ENCODE measurements around the gene TBL1Y.

TBL1Y gene

GRCh38 chrY:6947695-6948094, 37.2 kb downstream of the TBL1Y start:
- Mint-ChIP-seq H3K4me3 (no peak overlapping the region), H3K9me3 (no peaks in the 10 kb centered on the region), H3K4me1 (no peaks in the 10 kb centered on the region), H3K27me3 (no peaks in the 10 kb centered on the region), H3K27ac (no peak overlapping the region), H3K36me3 (no peaks in the 10 kb centered on the region)
- CTCF ChIA-PET: interaction anchor here (0.6 to 0.9 kb wide), 2 partner anchors 137 to 185 kb away, joined by 3 to 6 read pairs; no protein-coding TSS in a partner anchor
- no peak for DNase-seq

- H3K36me3 Mint-ChIP-seq: no peaks in the 10 kb centered on the region
- no peaks in the 10 kb centered on the region for H3K4me1 Mint-ChIP-seq
- CTCF ChIA-PET: interaction anchor here (0.6 to 0.9 kb wide), 2 partner anchors 136 to 186 kb away, joined by 3 to 6 read pairs; no protein-coding TSS in a partner anchor
- no peak for DNase-seq
- no peaks in the 10 kb centered on the region for H3K9me3 Mint-ChIP-seq
- H3K27ac Mint-ChIP-seq: no peak overlapping the region
- no peaks in the 10 kb centered on the region for H3K27me3 Mint-ChIP-seq
- H3K4me3 Mint-ChIP-seq: no peak overlapping the region
These were observed 37.9 kb downstream of the TBL1Y start for GRCh38 chrY:6948378-6948777.

GRCh38 chrY:6949947-6950346, 39.5 kb downstream of the TBL1Y start:
- CTCF ChIA-PET: no interaction called here
- no peaks in the 10 kb centered on the region for H3K36me3 Mint-ChIP-seq
- no peak overlapping the region for H3K27ac Mint-ChIP-seq
- H3K27me3 Mint-ChIP-seq: no peaks in the 10 kb centered on the region
- H3K4me1 Mint-ChIP-seq: no peaks in the 10 kb centered on the region
- H3K4me3 Mint-ChIP-seq: no peak overlapping the region
- no peak for DNase-seq
- H3K9me3 Mint-ChIP-seq: no peaks in the 10 kb centered on the region

GRCh38 chrY:6964732-6965131, 54.2 kb downstream of the TBL1Y start:
- Mint-ChIP-seq H3K27me3 (peaks cover 5% of the 10 kb centered on the region), H3K4me1 (peaks cover 5% of the 10 kb centered on the region), H3K36me3 (no peaks in the 10 kb centered on the region), H3K4me3 (no peak overlapping the region), H3K9me3 (no peaks in the 10 kb centered on the region), H3K27ac (no peak overlapping the region)
- CTCF ChIA-PET: interaction anchor here (3.9 kb wide), 1 partner anchor 122 kb away, joined by 24 read pairs; no protein-coding TSS in a partner anchor
- peak; percentile 54 for DNase-seq

- no peaks in the 10 kb centered on the region for H3K9me3 Mint-ChIP-seq
- peaks cover 5% of the 10 kb centered on the region for H3K4me1 Mint-ChIP-seq
- CTCF ChIA-PET: interaction anchor here (3.9 kb wide), 1 partner anchor 120 kb away, joined by 24 read pairs; no protein-coding TSS in a partner anchor
- peaks cover 5% of the 10 kb centered on the region for H3K27me3 Mint-ChIP-seq
- no peak for DNase-seq
- H3K36me3 Mint-ChIP-seq: no peaks in the 10 kb centered on the region
- no peak overlapping the region for H3K4me3 Mint-ChIP-seq
- H3K27ac Mint-ChIP-seq: no peak overlapping the region
These were observed 56.0 kb downstream of the TBL1Y start for GRCh38 chrY:6966521-6966920.

GRCh38 chrY:6967736-6968135, 57.2 kb downstream of the TBL1Y start:
- CTCF ChIA-PET: no interaction called here
- Mint-ChIP-seq H3K4me1 (peaks cover 5% of the 10 kb centered on the region), H3K27me3 (peaks cover 5% of the 10 kb centered on the region), H3K9me3 (no peaks in the 10 kb centered on the region), H3K4me3 (no peak overlapping the region), H3K27ac (no peak overlapping the region), H3K36me3 (no peaks in the 10 kb centered on the region)
- no peak for DNase-seq

- Mint-ChIP-seq H3K9me3 (no peaks in the 10 kb centered on the region), H3K4me3 (no peak overlapping the region), H3K27ac (no peak overlapping the region), H3K36me3 (no peaks in the 10 kb centered on the region), H3K4me1 (peaks cover 5% of the 10 kb centered on the region), H3K27me3 (peaks cover 5% of the 10 kb centered on the region)
- CTCF ChIA-PET: no interaction called here
- no peak for DNase-seq
These were observed 57.7 kb downstream of the TBL1Y start for GRCh38 chrY:6968191-6968590.

- no peak for DNase-seq
- no peak overlapping the region for H3K27ac Mint-ChIP-seq
- CTCF ChIA-PET: interaction anchor here (1.3 kb wide), 1 partner anchor 113 kb away, joined by 5 read pairs; no protein-coding TSS in a partner anchor
- no peaks in the 10 kb centered on the region for H3K27me3 Mint-ChIP-seq
- no peaks in the 10 kb centered on the region for H3K36me3 Mint-ChIP-seq
- no peaks in the 10 kb centered on the region for H3K4me1 Mint-ChIP-seq
- no peak overlapping the region for H3K4me3 Mint-ChIP-seq
- H3K9me3 Mint-ChIP-seq: no peaks in the 10 kb centered on the region
These were observed 61.9 kb downstream of the TBL1Y start for GRCh38 chrY:6972271-6972887.

- no peaks in the 10 kb centered on the region for H3K36me3 Mint-ChIP-seq
- no peak overlapping the region for H3K27ac Mint-ChIP-seq
- CTCF ChIA-PET: no interaction called here
- H3K4me1 Mint-ChIP-seq: no peaks in the 10 kb centered on the region
- no peak overlapping the region for H3K4me3 Mint-ChIP-seq
- no peaks in the 10 kb centered on the region for H3K9me3 Mint-ChIP-seq
- no peaks in the 10 kb centered on the region for H3K27me3 Mint-ChIP-seq
- no peak for DNase-seq
These were observed 64.5 kb downstream of the TBL1Y start for GRCh38 chrY:6974971-6975370.

GRCh38 chrY:6977783-6978182, 67.3 kb downstream of the TBL1Y start:
- no peak overlapping the region for H3K4me3 Mint-ChIP-seq
- no peak overlapping the region for H3K27ac Mint-ChIP-seq
- H3K27me3 Mint-ChIP-seq: no peaks in the 10 kb centered on the region
- peaks cover 2% of the 10 kb centered on the region for H3K9me3 Mint-ChIP-seq
- DNase-seq: no peak
- H3K4me1 Mint-ChIP-seq: no peaks in the 10 kb centered on the region
- H3K36me3 Mint-ChIP-seq: no peaks in the 10 kb centered on the region
- CTCF ChIA-PET: no interaction called here

GRCh38 chrY:6983221-6983620, 72.7 kb downstream of the TBL1Y start:
- Mint-ChIP-seq H3K9me3 (peaks cover 2% of the 10 kb centered on the region), H3K27ac (no peak overlapping the region), H3K27me3 (no peaks in the 10 kb centered on the region), H3K4me3 (no peak overlapping the region), H3K4me1 (peaks cover 6% of the 10 kb centered on the region), H3K36me3 (no peaks in the 10 kb centered on the region)
- CTCF ChIA-PET: no interaction called here
- no peak for DNase-seq

GRCh38 chrY:6987811-6988210, 77.3 kb downstream of the TBL1Y start:
- no peaks in the 10 kb centered on the region for H3K9me3 Mint-ChIP-seq
- no peaks in the 10 kb centered on the region for H3K27me3 Mint-ChIP-seq
- CTCF ChIA-PET: no interaction called here
- no peaks in the 10 kb centered on the region for H3K36me3 Mint-ChIP-seq
- no peak overlapping the region for H3K27ac Mint-ChIP-seq
- DNase-seq: no peak
- H3K4me1 Mint-ChIP-seq: peaks cover 6% of the 10 kb centered on the region
- no peak overlapping the region for H3K4me3 Mint-ChIP-seq

GRCh38 chrY:6989886-6990620, 79.6 kb downstream of the TBL1Y start:
- Mint-ChIP-seq H3K9me3 (no peaks in the 10 kb centered on the region), H3K27ac (no peak overlapping the region), H3K36me3 (no peaks in the 10 kb centered on the region), H3K27me3 (no peaks in the 10 kb centered on the region), H3K4me3 (no peak overlapping the region), H3K4me1 (peaks cover 6% of the 10 kb centered on the region)
- no peak for DNase-seq
- CTCF ChIA-PET: no interaction called here

- no peak overlapping the region for H3K4me3 Mint-ChIP-seq
- no peaks in the 10 kb centered on the region for H3K36me3 Mint-ChIP-seq
- CTCF ChIA-PET: no interaction called here
- no peak overlapping the region for H3K27ac Mint-ChIP-seq
- H3K27me3 Mint-ChIP-seq: no peaks in the 10 kb centered on the region
- no peaks in the 10 kb centered on the region for H3K4me1 Mint-ChIP-seq
- no peaks in the 10 kb centered on the region for H3K9me3 Mint-ChIP-seq
- DNase-seq: no peak
These were observed 81.5 kb downstream of the TBL1Y start for GRCh38 chrY:6992041-6992440.

- no peak for DNase-seq
- H3K9me3 Mint-ChIP-seq: no peaks in the 10 kb centered on the region
- CTCF ChIA-PET: no interaction called here
- no peaks in the 10 kb centered on the region for H3K27me3 Mint-ChIP-seq
- H3K36me3 Mint-ChIP-seq: no peaks in the 10 kb centered on the region
- H3K4me1 Mint-ChIP-seq: no peaks in the 10 kb centered on the region
- no peak overlapping the region for H3K27ac Mint-ChIP-seq
- H3K4me3 Mint-ChIP-seq: no peak overlapping the region
These were observed 85.5 kb downstream of the TBL1Y start for GRCh38 chrY:6995987-6996386.

All from activated naive CD4-positive, alpha-beta T cell treated with anti-CD3 and anti-CD28 coated beads, Interleukin-2, amount 10 ng/mL, durations not matched to agents 7 days and 5 days (primary cell).